HEK293T (cell line): Measurements from ENCODE around the gene SLC30A1.

Experiments
- CTCF ChIA-PET: fragments of 350-600 bp; formaldehyde crosslinking; extraction: SDS; loops from one replicate; lab custom pipeline; 2021; ENCODE audit warnings: antibody characterized with exemption, inconsistent platforms; lab: Yijun Ruan, JAX
- POLR2A ChIA-PET: fragments of 350-600 bp; formaldehyde crosslinking; extraction: SDS; loops from one replicate; lab custom pipeline; 2020; ENCODE audit warnings: antibody characterized with exemption, inconsistent platforms; lab: Yijun Ruan, JAX
- DNase-seq: peaks from one replicate; pipeline ENCODE4 v3.0.0; 2012; ENCODE audit warnings: mixed read lengths; ENCODE audit errors: extremely low spot score
- ARNT ChIP-seq: fragments of 450-650 bp; IDR thresholded peaks from 2 replicates; pipeline ENCODE4 v1.6.1; 2017; ENCODE audit warnings: mild to moderate bottlenecking
- BHLHE40 ChIP-seq: fragments of 450-650 bp; IDR thresholded peaks from 2 replicates; pipeline ENCODE4 v1.6.1; 2016; ENCODE audit warnings: mild to moderate bottlenecking, moderate library complexity, borderline replicate concordance
- CTBP1 ChIP-seq: fragments of 450-650 bp; IDR thresholded peaks from 2 replicates; pipeline ENCODE4 v1.6.1; 2016; ENCODE audit warnings: borderline replicate concordance
- ELF4 ChIP-seq: fragments of 450-650 bp; IDR thresholded peaks from 2 replicates; pipeline ENCODE4 v1.6.1; 2017; ENCODE audit warnings: antibody characterized with exemption
- FOXA1 ChIP-seq: fragments of 450-650 bp; IDR thresholded peaks from 2 replicates; pipeline ENCODE4 v1.6.1; 2016; ENCODE audit warnings: mild to moderate bottlenecking
- FOXK2 ChIP-seq: fragments of 450-650 bp; IDR thresholded peaks from 2 replicates; pipeline ENCODE4 v1.6.1; 2016; ENCODE audit warnings: mild to moderate bottlenecking
- FOXM1 ChIP-seq: fragments of 450-650 bp; IDR thresholded peaks from 2 replicates; pipeline ENCODE4 v1.6.1; 2017; ENCODE audit warnings: mild to moderate bottlenecking, borderline replicate concordance
- HDGF ChIP-seq: fragments of 450-650 bp; IDR thresholded peaks from 2 replicates; pipeline ENCODE4 v1.6.1; 2017; ENCODE audit warnings: antibody characterized with exemption, borderline replicate concordance
- L3MBTL2 ChIP-seq: fragments of 450-650 bp; conservative IDR thresholded peaks from 2 replicates; pipeline ENCODE4 v1.6.1; 2016; ENCODE audit warnings: mild to moderate bottlenecking
- LEF1 ChIP-seq: fragments of 450-650 bp; IDR thresholded peaks from 2 replicates; pipeline ENCODE4 v1.6.1; 2017; ENCODE audit warnings: mild to moderate bottlenecking, borderline replicate concordance
- NFRKB ChIP-seq: fragments of 450-650 bp; IDR thresholded peaks from 2 replicates; pipeline ENCODE4 v1.6.1; 2016; ENCODE audit warnings: mild to moderate bottlenecking, moderate library complexity
- PKNOX1 ChIP-seq: fragments of 450-650 bp; IDR thresholded peaks from 2 replicates; pipeline ENCODE4 v1.6.1; 2016
- SP1 ChIP-seq: fragments of 450-650 bp; IDR thresholded peaks from 2 replicates; pipeline ENCODE4 v1.6.1; 2017
- SUZ12 ChIP-seq: fragments of 450-650 bp; IDR thresholded peaks from 2 replicates; pipeline ENCODE4 v1.6.1; 2016; ENCODE audit warnings: mild to moderate bottlenecking
- TARDBP ChIP-seq: fragments of 450-650 bp; IDR thresholded peaks from 2 replicates; pipeline ENCODE4 v1.6.1; 2016
- ZNF384 ChIP-seq: fragments of 450-650 bp; IDR thresholded peaks from 2 replicates; pipeline ENCODE4 v1.6.1; 2016

SLC30A1 gene

GRCh38 chr1:211581526-211581925 lies 2.6 kb upstream of the SLC30A1 start:
- no peak for DNase-seq
- CTCF ChIA-PET, result interaction anchor here (1.0 kb wide), 1 partner anchor 62 kb away, joined by 3 read pairs; no protein-coding TSS in a partner anchor
- POLR2A ChIA-PET, result no interaction called here
- TF ChIP-seq ARNT, result no peak
- no peak for TF ChIP-seq FOXA1
- TF ChIP-seq NFRKB, result no peak
- TF ChIP-seq LEF1, result no peak
- no peak for TF ChIP-seq FOXM1
- TF ChIP-seq CTBP1, result no peak

DNA sequence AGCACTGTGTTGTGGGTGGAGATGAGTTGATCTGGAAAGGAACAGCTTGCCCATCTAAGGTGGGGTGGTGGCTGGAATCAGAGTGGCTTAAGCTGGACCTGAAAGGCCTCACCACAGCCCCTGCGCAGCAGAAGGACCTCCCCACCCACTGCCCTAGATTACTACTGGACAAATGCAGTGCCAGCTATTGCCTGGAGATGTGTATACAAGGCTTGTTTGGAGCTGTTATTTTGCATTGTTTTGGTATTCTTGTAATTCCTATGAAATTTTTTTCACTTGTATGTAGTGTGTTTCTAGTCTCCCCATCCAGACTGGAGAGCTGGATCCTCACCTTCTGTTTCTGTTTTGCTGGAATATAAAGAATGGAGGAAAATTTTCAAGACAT lies 1.3 kb upstream of the SLC30A1 start:
- ChIA-PET CTCF (interaction anchor here (1.0 kb wide), 1 partner anchor 64 kb away, joined by 3 read pairs; no protein-coding TSS in a partner anchor), POLR2A (interaction anchor here (0.8 kb wide), 1 partner anchor 94 kb away, joined by 3 read pairs; no protein-coding TSS in a partner anchor)
- TF ChIP-seq SUZ12, result no peak
- TF ChIP-seq HDGF, result no peak
- no peak for TF ChIP-seq LEF1
- TF ChIP-seq CTBP1, result no peak
- no peak for TF ChIP-seq L3MBTL2
- no peak for TF ChIP-seq FOXA1
- TF ChIP-seq BHLHE40, result no peak
- no peak for TF ChIP-seq SP1
- TF ChIP-seq NFRKB, result no peak
- TF ChIP-seq FOXM1, result no peak
- no peak for TF ChIP-seq ZNF384
- TF ChIP-seq PKNOX1, result no peak
- TF ChIP-seq ARNT, result no peak
- TF ChIP-seq FOXK2, result no peak
- no peak for TF ChIP-seq TARDBP
- no peak for TF ChIP-seq ELF4
- no peak for DNase-seq

GRCh38 chr1:211579440-211580302 lies 710 bp upstream of the SLC30A1 start:
- CTCF ChIA-PET, result interaction anchor here (1.1 to 1.2 kb wide), 2 partner anchors 20 to 45 kb away, joined by 3 read pairs; no protein-coding TSS in a partner anchor
- POLR2A ChIA-PET, result interaction anchor here (0.8 to 1.4 kb wide), 6 partner anchors 11 to 455 kb away, joined by 3 to 4 read pairs (median 3); partner anchors contain the start of genes DTL and INTS7
- peak; percentile 75 for DNase-seq
- no peak for TF ChIP-seq LEF1
- TF ChIP-seq ARNT, result 0 out of 2 replicates have a peak, but pooled peaks have one; percentile 6
- TF ChIP-seq SUZ12, result no peak
- TF ChIP-seq FOXA1, result no peak
- no peak for TF ChIP-seq CTBP1
- TF ChIP-seq PKNOX1, result no peak

- DNase-seq, result peak; percentile 75
- POLR2A ChIA-PET, result interaction anchor here (1.0 to 1.3 kb wide), 4 partner anchors 13 to 457 kb away, joined by 3 to 4 read pairs (median 3); partner anchors contain the start of genes DTL and INTS7
- CTCF ChIA-PET, result interaction anchor here (1.1 to 1.2 kb wide), 2 partner anchors 22 to 47 kb away, joined by 3 read pairs; no protein-coding TSS in a partner anchor
- no peak for TF ChIP-seq TARDBP
- 0 out of 2 replicates have a peak, but pooled peaks have one; percentile 16 for TF ChIP-seq ARNT
- TF ChIP-seq L3MBTL2, result peak; percentile 85
- 0 out of 2 replicates have a peak, but pooled peaks have one; percentile 34 for TF ChIP-seq LEF1
Observed at GRCh38 chr1:211577819-211578639, 932 bp downstream of the SLC30A1 start.

DNA sequence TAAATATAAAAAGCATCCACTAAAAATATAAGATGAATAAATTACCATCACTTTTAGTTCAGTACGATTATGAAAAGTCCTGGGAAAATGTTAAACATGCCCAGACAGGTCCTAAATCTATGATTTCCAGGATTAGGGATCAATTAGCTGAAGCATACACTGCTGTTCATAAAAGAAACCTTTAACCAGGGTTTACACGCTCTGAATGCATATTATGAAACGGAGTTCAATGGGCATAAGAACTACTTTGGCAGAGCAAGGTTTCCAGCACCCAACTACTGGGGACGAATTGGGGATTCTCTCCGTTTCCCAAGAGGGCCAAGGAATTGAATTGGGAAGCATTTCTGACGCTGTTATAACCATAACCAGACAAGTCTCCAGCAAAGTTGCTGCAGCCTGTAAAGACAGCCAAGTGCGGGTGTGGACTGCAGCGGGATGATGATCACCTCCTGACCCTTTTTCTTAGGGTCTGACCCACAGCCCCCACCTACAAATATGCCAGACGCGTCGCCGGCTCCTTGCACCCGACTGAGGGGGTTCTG lies 1.6 kb downstream of the SLC30A1 start:
- no peak for TF ChIP-seq FOXK2
- TF ChIP-seq FOXA1, result no peak
- TF ChIP-seq SP1, result no peak
- no peak for TF ChIP-seq SUZ12
- no peak for TF ChIP-seq CTBP1
- TF ChIP-seq ARNT, result no peak
- no peak for TF ChIP-seq PKNOX1
- no peak for TF ChIP-seq L3MBTL2
- no peak for TF ChIP-seq ZNF384
- no peak for TF ChIP-seq ELF4
- no peak for DNase-seq
- ChIA-PET POLR2A (no interaction called here), CTCF (interaction anchor here (0.7 kb wide), 1 partner anchor 78 kb away, joined by 3 read pairs; no protein-coding TSS in a partner anchor)

GRCh38 chr1:211576717-211577116 lies 2.2 kb downstream of the SLC30A1 start:
- POLR2A ChIA-PET, result no interaction called here
- CTCF ChIA-PET, result interaction anchor here (0.7 kb wide), 1 partner anchor 79 kb away, joined by 3 read pairs; no protein-coding TSS in a partner anchor
- no peak for DNase-seq
- TF ChIP-seq CTBP1 (no peak), TARDBP (no peak), FOXM1 (no peak), LEF1 (no peak), HDGF (no peak), PKNOX1 (no peak), SUZ12 (no peak), FOXA1 (no peak), NFRKB (no peak), ELF4 (no peak), ARNT (no peak), SP1 (no peak), FOXK2 (no peak), ZNF384 (no peak), BHLHE40 (no peak), L3MBTL2 (no peak)
